ENCODE data around the gene EVA1A.

The EVA1A gene, protein sequence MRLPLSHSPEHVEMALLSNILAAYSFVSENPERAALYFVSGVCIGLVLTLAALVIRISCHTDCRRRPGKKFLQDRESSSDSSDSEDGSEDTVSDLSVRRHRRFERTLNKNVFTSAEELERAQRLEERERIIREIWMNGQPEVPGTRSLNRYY

GRCh38 chr2:75560768-75561565 is at the start of gene EVA1A:
Gene EVA1A, minus strand, starts transcription at chr2:75560939. Its CDS starts 42,799 bp downstream, at chr2:75518140.
- no peak for DNase-seq (ENCODE audit: low read depth)

- DNase-seq (ENCODE audit: low read depth), result no peak
These were observed 49.3 kb upstream of the EVA1A start for GRCh38 chr2:75609937-75610508.

DNA sequence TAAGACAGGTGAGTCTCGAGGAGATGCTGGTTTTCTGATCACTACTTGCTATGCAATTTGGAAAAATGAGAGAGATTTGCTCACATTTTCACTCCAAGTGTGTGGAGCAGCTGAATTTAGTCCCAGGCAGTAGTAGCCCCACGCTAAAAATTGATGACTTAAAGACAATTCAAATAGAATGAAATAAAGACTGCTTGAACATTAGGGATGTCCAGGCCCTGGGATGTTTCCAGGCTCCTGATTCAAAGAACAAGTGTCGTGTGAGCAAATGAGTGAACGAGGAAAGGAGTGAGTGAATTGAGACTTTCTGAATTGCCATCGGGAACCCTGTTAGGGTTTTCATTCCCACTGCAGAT is 48.6 kb upstream of the EVA1A start:
- no peak for DNase-seq (ENCODE audit: low read depth)

DNA sequence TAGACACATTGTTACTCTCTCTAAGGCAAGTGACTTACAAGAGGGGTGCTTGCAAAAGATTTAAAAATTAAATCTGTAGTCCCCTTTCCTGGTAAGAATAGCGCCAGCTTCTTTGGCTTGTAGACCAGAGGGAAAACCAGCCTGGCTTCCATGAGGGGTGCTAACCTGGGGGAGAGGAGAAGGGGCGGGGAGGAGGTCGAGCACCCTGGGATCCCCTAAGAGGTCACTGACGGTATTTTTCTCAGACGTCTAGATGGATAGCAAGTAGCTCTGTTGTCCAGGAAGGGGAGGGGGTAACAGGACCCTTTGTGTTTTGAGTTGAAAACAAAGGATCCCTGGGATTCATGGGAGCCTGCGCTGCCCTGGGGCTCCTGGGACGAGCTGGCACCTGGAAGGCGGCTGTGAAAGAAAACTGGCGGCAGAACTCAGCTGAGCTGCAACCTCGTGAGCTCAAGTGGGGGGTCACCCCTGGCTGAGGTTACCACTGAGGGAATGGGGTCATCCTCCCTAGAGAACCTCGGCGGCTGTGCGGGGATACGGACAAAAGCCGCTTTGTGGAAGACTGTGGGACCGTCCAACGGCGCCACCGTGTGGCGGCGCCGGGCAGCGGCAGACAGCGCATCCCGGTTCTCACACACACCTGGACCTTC is 48.1 kb upstream of the EVA1A start:
- DNase-seq (ENCODE audit: low read depth), result peak; percentile 9

- DNase-seq (ENCODE audit: low read depth), result no peak
These were observed 47.4 kb upstream of the EVA1A start for GRCh38 chr2:75607988-75608683.

- DNase-seq (ENCODE audit: low read depth), result no peak
These were observed 46.7 kb upstream of the EVA1A start for GRCh38 chr2:75607400-75607798.

DNA sequence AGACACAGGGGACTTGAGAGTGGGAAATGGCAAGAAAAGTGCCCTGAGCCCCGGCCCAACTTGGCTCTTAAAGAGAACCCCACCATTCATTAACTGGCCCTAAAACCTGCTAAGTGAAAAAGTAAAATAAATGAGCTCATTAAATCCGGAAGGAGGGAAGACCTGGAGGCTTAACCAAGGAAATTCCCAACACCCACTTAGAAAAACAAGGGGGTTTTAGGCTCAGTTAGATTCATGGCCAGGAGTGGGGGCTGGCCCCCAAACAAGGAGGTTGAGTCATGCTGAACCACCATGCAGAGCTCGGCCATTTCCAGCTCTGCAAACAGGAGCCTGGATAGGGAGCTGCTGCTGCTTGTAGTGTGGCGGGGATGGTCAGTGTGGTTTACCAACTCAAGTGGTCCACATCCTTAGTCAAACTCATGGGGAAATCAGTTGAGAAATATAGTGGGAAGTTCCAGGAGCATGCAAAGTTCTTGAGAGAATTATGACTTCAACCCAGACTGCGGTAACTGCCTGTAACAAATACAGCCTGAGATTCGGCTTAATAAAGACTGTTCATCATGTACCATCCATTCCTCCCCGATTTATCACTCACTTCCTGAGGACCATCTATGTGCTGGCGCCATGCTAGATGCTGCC is 46.1 kb upstream of the EVA1A start:
- no peak for DNase-seq (ENCODE audit: low read depth)

DNA sequence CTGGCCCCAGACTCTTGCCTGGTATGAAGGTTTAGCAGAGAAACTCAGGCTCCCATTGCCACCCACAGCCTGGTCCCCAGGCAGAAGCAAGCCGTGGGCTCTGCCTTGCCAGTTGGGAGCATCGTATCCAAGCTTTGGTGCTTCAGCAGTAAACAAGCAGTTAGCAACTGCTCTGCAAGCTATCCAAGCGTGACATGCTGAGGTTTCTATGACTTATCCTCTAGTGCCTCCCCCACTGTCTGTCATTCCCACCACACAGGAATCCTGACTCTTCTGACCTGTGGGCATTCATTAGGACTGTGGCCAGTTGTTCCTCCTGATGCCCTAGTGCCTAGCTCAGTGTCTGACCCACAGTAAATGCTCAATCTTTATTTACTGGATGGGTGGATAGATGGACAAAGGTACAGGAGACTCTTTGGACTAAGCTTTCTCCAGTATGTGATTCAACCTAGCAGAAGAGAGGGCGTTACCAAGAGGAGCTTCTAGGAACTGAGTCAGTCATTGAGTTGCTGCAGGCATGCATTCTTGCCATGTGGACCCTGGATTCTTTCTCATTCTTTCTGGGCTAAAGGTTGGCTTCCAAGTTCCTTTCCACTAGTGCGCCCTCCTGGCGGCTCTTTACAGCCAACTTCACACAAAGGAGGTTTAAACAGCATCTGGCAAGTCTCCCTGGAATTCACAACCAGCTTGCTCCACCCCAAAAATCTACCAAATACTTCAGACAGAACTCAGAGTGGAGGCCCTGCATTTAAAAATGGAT is 45.2 kb upstream of the EVA1A start:
- DNase-seq (ENCODE audit: low read depth), result no peak

DNA sequence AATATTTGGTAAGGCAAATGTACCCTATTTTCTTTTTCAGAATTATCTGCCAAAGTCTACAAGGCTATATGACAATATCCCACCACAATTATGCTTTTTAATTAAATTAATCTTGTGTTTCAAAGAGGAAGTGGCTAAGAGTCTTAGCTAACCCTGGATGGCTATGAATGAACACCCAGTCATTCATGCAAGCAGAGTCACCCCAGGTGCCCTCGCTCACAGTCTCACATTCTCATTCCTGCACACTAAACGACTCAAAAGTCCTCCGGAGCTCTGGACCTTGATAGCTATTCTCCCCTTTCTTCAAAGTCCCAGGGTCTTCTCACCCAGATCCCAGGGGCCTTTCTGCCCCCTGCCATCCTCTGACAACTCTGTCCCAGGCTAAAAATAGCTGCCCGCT is 43.7 kb upstream of the EVA1A start:
- DNase-seq (ENCODE audit: low read depth), result no peak

GRCh38 chr2:75603477-75603876 is 42.7 kb upstream of the EVA1A start:
- DNase-seq (ENCODE audit: low read depth), result no peak

DNA sequence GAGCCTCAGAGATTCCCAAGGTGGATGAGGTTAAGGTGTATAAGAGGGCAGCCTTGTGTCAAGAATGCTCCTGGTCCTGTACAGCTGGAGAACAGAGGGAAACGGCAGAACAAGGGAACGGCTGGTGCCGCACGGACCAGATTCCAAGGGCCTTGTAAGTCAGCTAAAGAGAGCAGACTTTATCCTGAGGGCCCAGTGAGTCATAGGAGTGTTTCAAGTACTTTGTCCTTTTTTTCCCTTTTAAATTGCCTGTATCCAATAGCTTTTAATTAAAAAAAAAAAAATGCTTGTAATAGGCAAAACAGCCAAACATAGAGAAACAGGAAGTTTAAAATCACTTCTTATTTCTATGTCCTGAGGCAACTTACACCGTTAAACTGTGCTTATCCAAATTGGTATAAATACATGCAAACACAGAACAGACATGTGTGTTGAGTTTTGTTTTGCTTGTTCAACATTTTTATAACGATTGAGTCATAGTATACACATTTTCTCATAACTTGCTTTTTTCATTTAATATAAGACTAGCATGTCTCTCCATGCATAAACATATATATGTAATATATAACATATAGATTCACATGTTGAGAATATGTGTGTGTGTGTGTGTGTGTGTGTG is 42.1 kb upstream of the EVA1A start:
- no peak for DNase-seq (ENCODE audit: low read depth)

GRCh38 chr2:75600461-75601011 is 39.8 kb upstream of the EVA1A start:
- DNase-seq (ENCODE audit: low read depth), result no peak

- DNase-seq (ENCODE audit: low read depth), result no peak
These were observed 37.9 kb upstream of the EVA1A start for GRCh38 chr2:75598589-75599155.

GRCh38 chr2:75597949-75598348 is 37.2 kb upstream of the EVA1A start:
- no peak for DNase-seq (ENCODE audit: low read depth)

DNA sequence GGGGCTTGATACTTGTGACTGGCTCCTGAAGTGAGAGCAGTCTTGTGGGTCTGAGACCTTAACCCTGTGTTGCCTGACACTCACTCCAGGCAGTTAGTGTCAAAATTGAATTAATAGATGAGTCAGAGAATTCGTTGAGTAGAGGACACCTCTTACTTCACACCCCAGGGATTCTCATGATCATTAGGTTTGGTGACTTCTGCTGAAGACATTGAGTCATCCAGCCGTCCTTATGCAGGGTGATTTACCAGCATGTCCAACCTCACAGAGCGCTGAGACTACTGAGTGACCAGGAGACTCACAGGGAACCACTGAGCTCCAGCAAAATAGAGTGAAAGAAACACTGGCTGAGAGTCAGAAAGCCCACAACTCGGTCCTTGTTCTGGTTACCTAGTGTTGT is 36.0 kb upstream of the EVA1A start:
- no peak for DNase-seq (ENCODE audit: low read depth)

- DNase-seq (ENCODE audit: low read depth), result no peak
These were observed 35.0 kb upstream of the EVA1A start for GRCh38 chr2:75595541-75596395.

DNA sequence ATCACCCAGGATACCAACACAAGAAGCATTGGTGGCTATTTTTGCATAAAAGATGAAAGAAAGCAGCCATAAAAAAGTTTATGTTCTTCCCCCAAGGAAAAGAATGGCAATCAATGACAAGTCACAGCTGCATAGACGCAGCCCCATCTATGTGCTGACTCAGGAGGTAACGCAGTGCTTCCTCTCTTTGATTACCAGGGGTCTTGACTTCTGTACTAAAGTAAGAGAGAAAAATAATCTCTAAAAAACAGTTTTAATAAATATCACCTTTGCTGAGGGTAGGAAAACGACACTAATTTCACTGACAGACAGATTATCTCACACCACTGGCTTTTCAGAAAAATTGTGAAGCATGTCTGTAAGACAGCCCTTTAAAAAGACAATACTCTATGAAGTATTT is 33.9 kb upstream of the EVA1A start:
- DNase-seq (ENCODE audit: low read depth), result no peak

DNA sequence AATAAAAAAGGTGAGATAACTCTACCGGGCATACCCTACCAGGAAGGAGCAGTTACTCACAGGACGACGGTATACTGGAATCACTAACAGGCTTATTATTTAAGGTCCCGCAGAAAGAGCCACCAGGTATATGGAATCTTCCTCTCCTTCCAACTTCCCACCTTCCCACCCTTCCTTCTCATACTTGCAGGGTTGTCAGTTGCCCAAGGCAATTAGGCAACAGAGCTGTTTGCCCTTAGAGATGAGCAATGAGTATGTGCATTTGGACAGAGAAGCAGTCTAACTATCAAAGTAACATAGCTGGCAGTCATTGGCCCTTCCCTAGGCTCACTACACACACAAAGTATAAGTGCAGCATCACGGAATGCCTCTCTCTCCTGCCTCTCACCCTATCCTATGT is 32.1 kb upstream of the EVA1A start:
- DNase-seq (ENCODE audit: low read depth), result no peak

DNA sequence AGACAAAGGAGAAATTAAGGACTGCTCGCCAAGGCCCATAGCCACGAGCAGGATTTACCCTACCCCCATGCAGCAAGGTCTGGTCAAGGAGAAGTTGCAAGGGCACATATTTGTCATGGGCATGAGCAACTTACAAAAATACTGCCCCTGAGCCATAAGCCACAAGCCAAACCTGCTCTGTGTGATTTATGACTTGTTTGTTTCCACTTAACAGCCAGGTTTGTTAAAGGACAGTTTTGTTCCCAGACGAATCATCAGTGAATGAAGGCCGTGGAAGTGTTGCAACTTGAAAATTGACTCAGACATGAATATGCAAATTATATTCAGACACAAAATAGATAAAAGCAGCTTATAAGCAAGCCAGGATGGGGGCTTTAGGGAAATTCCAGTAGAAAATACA is 31.3 kb upstream of the EVA1A start:
- no peak for DNase-seq (ENCODE audit: low read depth)
